Panc1 (cell line): ENCODE data around the gene DNAAF8. TPM values are rescaled to one million over a fixed set of nuclear protein-coding genes. Genes with fewer than 3 reads are reported as not detected.

Experiments used
- ATAC-seq: fragments of 200-7000 bp; cut with Tn5 transposase; 2 replicates; pipeline ENCODE4 v1.9.1; 2020; ENCODE audit warnings: mild to moderate bottlenecking, moderate library complexity
- BruUV-seq: library from RNA; stranded (reverse); fragments of 400-500 nt; replicated peaks from 2 replicates; lab custom pipeline; 2021; lab: Mats Ljungman, UMichigan
- CTCF ChIA-PET: fragments of 300-600 bp; sonication (Branson Sonifier 250); formaldehyde crosslinking; loops from one replicate; lab custom pipeline; 2022; ENCODE audit warnings: antibody characterized with exemption; lab: Charles Lee
- POLR2A ChIA-PET: fragments of 300-600 bp; sonication (Branson Sonifier 250); formaldehyde crosslinking; loops from one replicate; lab custom pipeline; 2022; ENCODE audit warnings: antibody characterized with exemption; lab: Charles Lee
- DNase-seq: peaks from one replicate; pipeline ENCODE4 v3.0.0-alpha.2; 2010; ENCODE audit warnings: low read depth, low spot score
- H3K27ac ChIP-seq: 2 replicates; pipeline ENCODE4 v1.5.1; 2011; ENCODE audit warnings: mild to moderate bottlenecking, low read length, inconsistent platforms
- H3K27me3 ChIP-seq: fragments of 200-500 bp; sonication (Bioruptor generic); 2 replicates; pipeline ENCODE4 v1.6.0; 2014; ENCODE audit warnings: low read length, inconsistent platforms; ENCODE audit not compliant: control insufficient read depth, insufficient read depth
- H3K36me3 ChIP-seq: fragments of 200-500 bp; sonication (Bioruptor generic); 2 replicates; pipeline ENCODE4 v1.5.1; 2014; ENCODE audit warnings: inconsistent platforms, mild to moderate bottlenecking, low read length, moderate library complexity; ENCODE audit not compliant: control insufficient read depth, insufficient read depth
- H3K4me1 ChIP-seq: 2 replicates; pipeline ENCODE4 v1.5.1; 2011; ENCODE audit warnings: inconsistent platforms, mild to moderate bottlenecking, low read length, moderate library complexity; ENCODE audit not compliant: control insufficient read depth, insufficient read depth
- H3K4me3 ChIP-seq, 2 experiments: 2 replicates each; pipeline ENCODE4 v1.5.1; 2011 to 2012; ENCODE audit warnings: low read depth in 2 of 2, low read length in 2 of 2, mild to moderate bottlenecking in 2 of 2, inconsistent platforms in 1 of 2, moderate library complexity in 1 of 2
- H3K9me3 ChIP-seq: fragments of 200-500 bp; sonication (Bioruptor generic); 2 replicates; pipeline ENCODE4 v1.5.1; 2014; ENCODE audit warnings: low read depth, mild to moderate bottlenecking, inconsistent platforms, low read length, moderate library complexity; ENCODE audit not compliant: control insufficient read depth, insufficient read depth
- POLR2AphosphoS5 ChIP-seq: IDR thresholded peaks from 2 replicates; pipeline ENCODE4 v1.6.1; 2012; ENCODE audit warnings: mild to moderate bottlenecking, low read depth, low read length, moderate library complexity
- SIN3A ChIP-seq: IDR thresholded peaks from 2 replicates; pipeline ENCODE4 v1.6.1; 2012; ENCODE audit warnings: low read depth, mild to moderate bottlenecking, low read length, moderate library complexity, borderline replicate concordance; ENCODE audit not compliant: insufficient read depth
- TCF7L2 ChIP-seq: IDR thresholded peaks from 2 replicates; pipeline ENCODE4 v1.6.1; 2011; ENCODE audit warnings: mild to moderate bottlenecking, low read depth, low read length, inconsistent platforms
- in situ Hi-C: cut with HindIII; loops from 2 replicates; pipeline ENCODE4 v1.10.0; 2016; ENCODE audit warnings: low sequenced_read_pairs, low pct_unique_long_range_greater_than_20kb
- intact Hi-C: fragments of 100-400 bp; cut with micrococcal nuclease; formaldehyde crosslinking; loops from one replicate; pipeline ENCODE4 v1.10.0; 2022; ENCODE audit not compliant: unreplicated experiment
- total RNA-seq: library from RNA; stranded (reverse); gene quantifications from one replicate; pipeline ENCODE4 v1.2.1, GENCODE V29; 2021; ENCODE audit not compliant: unreplicated experiment
- TF ChIP-seq, protein P1 (sequence below), 2 experiments: IDR thresholded peaks; 2 replicates each; pipeline ENCODE4 v1.6.1; 2011 to 2012; ENCODE audit warnings: low read depth in 2 of 2, control low read depth in 1 of 2, low read length in 1 of 2, mild to moderate bottlenecking in 1 of 2, moderate library complexity in 1 of 2; ENCODE audit not compliant: insufficient read depth in 1 of 2
- TF ChIP-seq, protein P2 (sequence below): fragments of 450-650 bp; IDR thresholded peaks from 2 replicates; pipeline ENCODE4 v1.5.1; 2017; ENCODE audit warnings: mild to moderate bottlenecking

DNAAF8 gene
- total RNA-seq, 1 experiment from 2014 or later = 2.3 TPM

DNA sequence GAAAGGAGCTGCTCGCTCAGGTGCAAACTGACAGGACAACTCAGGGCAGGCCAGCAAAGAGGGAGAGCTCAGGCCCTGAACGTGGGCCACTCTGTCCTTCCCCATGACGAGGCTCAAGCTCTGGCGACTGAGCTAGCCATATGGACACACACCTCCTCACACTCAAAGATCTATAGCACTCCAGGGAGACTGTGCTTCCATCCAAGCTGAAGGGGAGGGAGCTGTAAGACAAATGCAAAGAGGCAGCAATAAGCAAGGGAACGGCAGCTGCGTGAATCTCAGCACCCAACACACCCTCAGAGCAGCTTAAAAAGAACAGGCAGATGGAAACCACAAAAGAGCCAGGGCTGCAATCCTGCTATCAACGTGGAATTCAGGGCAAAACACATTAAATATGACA, 27.5 kb upstream of the DNAAF8 start:
- DNase-seq (no peak), ATAC-seq (0 out of 2 replicates have a peak, but pooled peaks have one; percentile 12)
- Histone ChIP-seq H3K9me3 (no peaks in the 10 kb centered on the region), H3K4me3 (no peak overlapping the region), H3K4me1 (no peaks in the 10 kb centered on the region), H3K27me3 (no peaks in the 10 kb centered on the region), H3K36me3 (peaks cover 2% of the 10 kb centered on the region), H3K27ac (no peak overlapping the region)
- no TSS peak for BruUV-seq
- TF ChIP-seq TCF7L2 = no peak
- POLR2A ChIA-PET = no interaction called here
- intact Hi-C loops (no loop called here), in situ Hi-C loops (no loop called here)
- CTCF ChIA-PET = no interaction called here

DNA sequence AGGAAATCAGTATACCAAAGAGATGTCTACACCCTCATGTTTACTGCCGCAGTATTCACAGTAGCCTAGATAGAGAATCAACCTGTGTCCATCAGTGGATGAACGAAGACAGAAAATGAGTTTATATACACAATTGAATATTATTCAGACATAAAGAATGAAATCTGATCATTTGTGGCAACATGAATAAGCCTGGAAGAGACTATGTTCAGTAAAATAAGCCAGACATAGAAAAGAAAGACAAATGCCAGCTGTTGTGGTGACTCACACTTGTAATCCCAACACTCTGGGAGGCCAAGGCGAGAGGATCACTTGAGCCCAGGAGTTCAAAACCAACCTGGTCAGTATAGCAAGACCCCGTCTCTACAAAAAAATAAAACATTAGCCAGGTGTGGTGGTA, 24.9 kb upstream of the DNAAF8 start:
- no peak for DNase-seq
- Histone ChIP-seq H3K4me3 (no peak overlapping the region), H3K4me1 (no peaks in the 10 kb centered on the region), H3K36me3 (no peaks in the 10 kb centered on the region; the same call in 1 of the 2 replicates), H3K27me3 (no peaks in the 10 kb centered on the region), H3K9me3 (no peaks in the 10 kb centered on the region), H3K27ac (no peak overlapping the region)
- no TSS peak for BruUV-seq
- POLR2A ChIA-PET = no interaction called here
- in situ Hi-C loops (no loop called here), intact Hi-C loops (no loop called here)
- TF ChIP-seq POLR2AphosphoS5 = no peak
- no peak for TF ChIP-seq SIN3A
- TF ChIP-seq, protein P1, sequence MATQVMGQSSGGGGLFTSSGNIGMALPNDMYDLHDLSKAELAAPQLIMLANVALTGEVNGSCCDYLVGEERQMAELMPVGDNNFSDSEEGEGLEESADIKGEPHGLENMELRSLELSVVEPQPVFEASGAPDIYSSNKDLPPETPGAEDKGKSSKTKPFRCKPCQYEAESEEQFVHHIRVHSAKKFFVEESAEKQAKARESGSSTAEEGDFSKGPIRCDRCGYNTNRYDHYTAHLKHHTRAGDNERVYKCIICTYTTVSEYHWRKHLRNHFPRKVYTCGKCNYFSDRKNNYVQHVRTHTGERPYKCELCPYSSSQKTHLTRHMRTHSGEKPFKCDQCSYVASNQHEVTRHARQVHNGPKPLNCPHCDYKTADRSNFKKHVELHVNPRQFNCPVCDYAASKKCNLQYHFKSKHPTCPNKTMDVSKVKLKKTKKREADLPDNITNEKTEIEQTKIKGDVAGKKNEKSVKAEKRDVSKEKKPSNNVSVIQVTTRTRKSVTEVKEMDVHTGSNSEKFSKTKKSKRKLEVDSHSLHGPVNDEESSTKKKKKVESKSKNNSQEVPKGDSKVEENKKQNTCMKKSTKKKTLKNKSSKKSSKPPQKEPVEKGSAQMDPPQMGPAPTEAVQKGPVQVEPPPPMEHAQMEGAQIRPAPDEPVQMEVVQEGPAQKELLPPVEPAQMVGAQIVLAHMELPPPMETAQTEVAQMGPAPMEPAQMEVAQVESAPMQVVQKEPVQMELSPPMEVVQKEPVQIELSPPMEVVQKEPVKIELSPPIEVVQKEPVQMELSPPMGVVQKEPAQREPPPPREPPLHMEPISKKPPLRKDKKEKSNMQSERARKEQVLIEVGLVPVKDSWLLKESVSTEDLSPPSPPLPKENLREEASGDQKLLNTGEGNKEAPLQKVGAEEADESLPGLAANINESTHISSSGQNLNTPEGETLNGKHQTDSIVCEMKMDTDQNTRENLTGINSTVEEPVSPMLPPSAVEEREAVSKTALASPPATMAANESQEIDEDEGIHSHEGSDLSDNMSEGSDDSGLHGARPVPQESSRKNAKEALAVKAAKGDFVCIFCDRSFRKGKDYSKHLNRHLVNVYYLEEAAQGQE (IDR thresholded peaks at IDR 0.05; ENCODE audit: insufficient read depth in 1 of 2, low read depth in 2 of 2, low read length in 1 of 2) = no peak
- TF ChIP-seq, protein P2, sequence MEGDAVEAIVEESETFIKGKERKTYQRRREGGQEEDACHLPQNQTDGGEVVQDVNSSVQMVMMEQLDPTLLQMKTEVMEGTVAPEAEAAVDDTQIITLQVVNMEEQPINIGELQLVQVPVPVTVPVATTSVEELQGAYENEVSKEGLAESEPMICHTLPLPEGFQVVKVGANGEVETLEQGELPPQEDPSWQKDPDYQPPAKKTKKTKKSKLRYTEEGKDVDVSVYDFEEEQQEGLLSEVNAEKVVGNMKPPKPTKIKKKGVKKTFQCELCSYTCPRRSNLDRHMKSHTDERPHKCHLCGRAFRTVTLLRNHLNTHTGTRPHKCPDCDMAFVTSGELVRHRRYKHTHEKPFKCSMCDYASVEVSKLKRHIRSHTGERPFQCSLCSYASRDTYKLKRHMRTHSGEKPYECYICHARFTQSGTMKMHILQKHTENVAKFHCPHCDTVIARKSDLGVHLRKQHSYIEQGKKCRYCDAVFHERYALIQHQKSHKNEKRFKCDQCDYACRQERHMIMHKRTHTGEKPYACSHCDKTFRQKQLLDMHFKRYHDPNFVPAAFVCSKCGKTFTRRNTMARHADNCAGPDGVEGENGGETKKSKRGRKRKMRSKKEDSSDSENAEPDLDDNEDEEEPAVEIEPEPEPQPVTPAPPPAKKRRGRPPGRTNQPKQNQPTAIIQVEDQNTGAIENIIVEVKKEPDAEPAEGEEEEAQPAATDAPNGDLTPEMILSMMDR = no peak
- TF ChIP-seq TCF7L2 = no peak
- ATAC-seq = no peak
- CTCF ChIA-PET = no interaction called here

DNA sequence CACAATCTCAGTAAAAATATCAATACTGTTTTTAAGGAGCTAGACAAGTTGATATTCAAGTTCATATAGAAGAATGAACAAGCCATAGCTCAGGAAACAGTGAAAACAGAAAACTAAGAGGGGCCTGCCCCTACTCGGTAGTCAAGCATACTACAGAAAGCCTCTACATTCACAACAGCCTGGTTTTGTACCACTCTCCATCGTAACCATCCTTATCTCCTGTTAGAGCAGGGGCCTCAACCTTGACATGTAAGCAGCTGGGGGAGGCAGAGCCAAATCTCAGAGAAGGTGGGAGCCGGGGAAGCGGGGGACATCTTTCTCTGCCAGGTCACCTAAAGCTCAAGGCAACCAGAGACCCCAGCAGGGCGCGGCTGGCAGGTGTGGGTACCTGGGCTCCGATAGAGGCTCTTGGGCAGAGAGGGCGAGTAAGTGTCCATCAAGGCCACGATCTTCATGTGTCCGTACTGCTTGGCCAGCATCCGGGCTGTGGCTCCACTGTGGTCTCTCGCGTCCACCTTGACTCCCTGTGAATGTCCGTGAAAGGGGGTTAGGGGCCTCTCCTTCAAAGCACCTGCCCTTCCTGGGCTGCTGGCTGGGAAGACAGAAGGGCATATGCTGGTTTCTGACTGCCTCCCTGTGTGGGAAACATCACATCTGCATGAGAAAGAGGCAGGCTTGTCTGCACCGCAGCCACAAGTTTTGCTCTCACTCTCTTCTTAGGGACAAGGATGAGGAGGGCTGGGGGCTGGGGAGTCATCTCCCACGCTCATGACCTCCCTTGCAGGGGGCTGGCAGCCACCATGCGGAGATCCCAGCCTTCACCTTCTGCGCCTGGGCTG, 20.5 kb upstream of the DNAAF8 start:
- POLR2A ChIA-PET = no interaction called here
- no TSS peak for BruUV-seq
- intact Hi-C loops = no loop called here
- H3K36me3 ChIP-seq = no peaks in the 10 kb centered on the region
- H3K27me3 ChIP-seq = no peaks in the 10 kb centered on the region
- H3K4me3 ChIP-seq = no peak overlapping the region
- DNase-seq (no peak), ATAC-seq (peak; percentile 49; the same call in 1 of the 2 replicates)
- no peak overlapping the region for H3K27ac ChIP-seq
- no peaks in the 10 kb centered on the region for H3K9me3 ChIP-seq
- in situ Hi-C loops = no loop called here
- CTCF ChIA-PET = no interaction called here
- TF ChIP-seq, protein P2 = no peak
- TF ChIP-seq, protein P1 (IDR thresholded peaks at IDR 0.05; ENCODE audit: insufficient read depth in 1 of 2, low read depth in 2 of 2, low read length in 1 of 2) = no peak
- TF ChIP-seq POLR2AphosphoS5 = no peak
- TF ChIP-seq SIN3A = no peak
- no peaks in the 10 kb centered on the region for H3K4me1 ChIP-seq
